Upper lobe of right lung (tissue), 1 donor: ENCODE data around the gene MAP3K15. TPM values are rescaled to one million over a fixed set of nuclear protein-coding genes. Genes with fewer than 3 reads are reported as not detected.

ENCODE experiments used
- ATAC-seq: fragments of 200-7000 bp; cut with Tn5 transposase; one replicate; pipeline ENCODE4 v1.9.1; 2020; ENCODE audit warnings: mild to moderate bottlenecking, moderate library complexity
- DNase-seq: peaks from one replicate; pipeline ENCODE4 v3.0.0-alpha.2; 2020
- H3K27ac ChIP-seq: fragments of 200-600 bp; one replicate; pipeline ENCODE4 v1.8.0; 2022
- H3K27me3 ChIP-seq: fragments of 200-600 bp; one replicate; pipeline ENCODE4 v1.8.0; 2022; ENCODE audit warnings: mild to moderate bottlenecking
- H3K36me3 ChIP-seq: fragments of 200-600 bp; one replicate; pipeline ENCODE4 v1.8.0; 2022
- H3K4me1 ChIP-seq: fragments of 200-600 bp; one replicate; pipeline ENCODE4 v1.8.0; 2022
- H3K4me3 ChIP-seq: fragments of 200-600 bp; one replicate; pipeline ENCODE4 v1.8.0; 2022; ENCODE audit warnings: mild to moderate bottlenecking
- H3K9me3 ChIP-seq: fragments of 200-600 bp; one replicate; pipeline ENCODE4 v1.8.0; 2022
- intact Hi-C: fragments of 100-400 bp; cut with DNase I; formaldehyde crosslinking; loops from one replicate; pipeline ENCODE4 v1.11.0; 2022
- total RNA-seq: library from RNA; stranded (reverse); fragmentation: NEBNext Ultra II Directional; extraction: Animal tissue kit (Norgen Biotek cat#: 25700); gene quantifications from one replicate; pipeline ENCODE4 v1.2.1, GENCODE V29; 2021
- TF ChIP-seq, protein P1 (sequence below): fragments of 200-600 bp; IDR thresholded peaks from one replicate; pipeline ENCODE4 v1.8.0; 2022; ENCODE audit warnings: antibody characterized with exemption
- donor health status: DM: no; HTN: yes; CAD: no; lungs with severe emphysema.

MAP3K15 gene
- total RNA-seq, 1 donor from 2014 or later, result 2.1 TPM

DNA sequence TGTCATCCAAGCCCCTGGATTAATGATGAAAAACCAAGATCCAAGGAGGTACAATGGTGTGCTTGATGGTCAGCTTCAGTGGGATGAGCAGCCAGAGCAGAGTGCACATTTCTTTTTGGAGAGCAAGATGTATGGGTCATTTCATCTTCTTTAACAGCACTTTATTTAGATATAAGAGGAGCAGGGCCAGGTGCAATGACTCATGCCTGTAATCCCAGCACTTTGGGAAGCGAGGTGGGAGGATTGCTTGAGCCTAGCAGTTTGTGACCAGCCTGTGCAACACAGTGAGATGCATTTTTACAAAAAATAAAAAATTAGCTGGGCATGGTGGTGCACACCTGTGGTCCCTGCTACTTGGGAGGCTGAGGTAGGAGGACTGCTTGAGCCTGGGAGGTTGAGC, 45.3 kb upstream of the MAP3K15 start:
- Histone ChIP-seq H3K4me3 (no peak overlapping the region), H3K9me3 (no peaks in the 10 kb centered on the region), H3K36me3 (no peaks in the 10 kb centered on the region), H3K27ac (no peak overlapping the region), H3K27me3 (no peaks in the 10 kb centered on the region), H3K4me1 (no peaks in the 10 kb centered on the region)
- TF ChIP-seq, protein P1, sequence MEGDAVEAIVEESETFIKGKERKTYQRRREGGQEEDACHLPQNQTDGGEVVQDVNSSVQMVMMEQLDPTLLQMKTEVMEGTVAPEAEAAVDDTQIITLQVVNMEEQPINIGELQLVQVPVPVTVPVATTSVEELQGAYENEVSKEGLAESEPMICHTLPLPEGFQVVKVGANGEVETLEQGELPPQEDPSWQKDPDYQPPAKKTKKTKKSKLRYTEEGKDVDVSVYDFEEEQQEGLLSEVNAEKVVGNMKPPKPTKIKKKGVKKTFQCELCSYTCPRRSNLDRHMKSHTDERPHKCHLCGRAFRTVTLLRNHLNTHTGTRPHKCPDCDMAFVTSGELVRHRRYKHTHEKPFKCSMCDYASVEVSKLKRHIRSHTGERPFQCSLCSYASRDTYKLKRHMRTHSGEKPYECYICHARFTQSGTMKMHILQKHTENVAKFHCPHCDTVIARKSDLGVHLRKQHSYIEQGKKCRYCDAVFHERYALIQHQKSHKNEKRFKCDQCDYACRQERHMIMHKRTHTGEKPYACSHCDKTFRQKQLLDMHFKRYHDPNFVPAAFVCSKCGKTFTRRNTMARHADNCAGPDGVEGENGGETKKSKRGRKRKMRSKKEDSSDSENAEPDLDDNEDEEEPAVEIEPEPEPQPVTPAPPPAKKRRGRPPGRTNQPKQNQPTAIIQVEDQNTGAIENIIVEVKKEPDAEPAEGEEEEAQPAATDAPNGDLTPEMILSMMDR, result no peak
- DNase-seq (no peak), ATAC-seq (no peak)
- intact Hi-C loops, result no loop called here

DNA sequence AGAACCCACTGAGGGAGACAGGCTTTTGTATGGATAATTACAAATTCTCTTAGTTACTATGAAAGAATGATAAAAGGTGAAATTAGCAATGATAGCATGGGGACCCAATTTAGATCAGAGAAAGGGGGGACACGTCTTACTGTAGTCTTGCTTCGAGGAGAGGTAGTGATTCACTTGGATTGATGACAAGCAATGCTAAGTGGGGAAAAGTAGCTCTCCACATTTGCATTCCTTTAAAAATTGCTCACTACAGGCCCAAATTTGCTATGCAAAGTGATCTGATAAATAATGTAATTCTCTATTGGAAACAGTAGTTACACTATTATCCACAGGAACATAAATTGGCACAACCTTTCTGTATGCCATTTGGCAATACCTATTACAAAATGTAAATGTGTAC, 42.5 kb upstream of the MAP3K15 start:
- intact Hi-C loops, result no loop called here
- Histone ChIP-seq H3K4me3 (no peak overlapping the region), H3K36me3 (no peaks in the 10 kb centered on the region), H3K27me3 (no peaks in the 10 kb centered on the region), H3K4me1 (no peaks in the 10 kb centered on the region), H3K27ac (no peak overlapping the region), H3K9me3 (no peaks in the 10 kb centered on the region)
- TF ChIP-seq, protein P1, result no peak
- ATAC-seq (no peak), DNase-seq (no peak)

DNA sequence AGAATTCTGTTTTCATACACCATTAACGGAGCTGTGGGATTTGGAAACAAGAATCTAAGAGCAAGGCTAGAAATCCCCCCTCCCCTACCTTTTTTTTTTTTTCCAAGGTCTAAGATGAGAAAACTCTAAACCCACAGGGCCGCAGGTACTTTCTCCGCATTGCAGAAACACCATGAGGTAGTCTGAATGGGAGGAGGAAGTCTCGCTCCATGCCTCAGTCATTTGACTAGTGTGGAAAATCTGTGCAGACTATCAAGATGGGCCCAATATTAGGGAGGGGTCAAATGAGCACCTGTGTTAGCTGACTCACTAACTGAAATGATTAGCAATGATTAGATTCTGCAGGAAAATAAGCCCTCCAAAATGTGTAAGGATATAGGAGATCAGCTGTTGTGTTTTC, 40.9 kb upstream of the MAP3K15 start:
- DNase-seq (no peak), ATAC-seq (no peak)
- H3K27me3 ChIP-seq, result no peaks in the 10 kb centered on the region
- intact Hi-C loops, result no loop called here
- H3K4me3 ChIP-seq, result no peak overlapping the region
- no peaks in the 10 kb centered on the region for H3K36me3 ChIP-seq
- TF ChIP-seq, protein P1, result no peak
- no peaks in the 10 kb centered on the region for H3K9me3 ChIP-seq
- no peaks in the 10 kb centered on the region for H3K4me1 ChIP-seq
- no peak overlapping the region for H3K27ac ChIP-seq

DNA sequence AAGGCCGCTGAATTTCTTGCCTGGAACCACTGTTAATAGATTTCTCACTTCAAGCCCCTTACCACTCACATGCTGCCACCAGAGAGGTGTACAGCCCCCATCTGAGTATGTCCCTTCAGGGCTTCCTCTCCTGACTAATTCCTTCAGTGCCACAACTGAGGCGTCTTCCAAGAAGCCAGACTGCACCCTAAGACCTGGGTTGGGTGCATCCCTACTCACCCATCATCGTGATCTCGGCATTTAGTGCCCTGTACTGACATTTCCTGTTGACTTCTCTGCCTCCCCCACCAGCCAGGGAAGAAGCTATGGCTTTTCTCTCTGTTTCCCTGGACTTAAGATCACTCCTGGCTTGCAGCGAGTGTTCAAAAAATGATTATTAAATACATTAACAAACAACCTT, 40.4 kb upstream of the MAP3K15 start:
- H3K27ac ChIP-seq, result no peak overlapping the region
- TF ChIP-seq, protein P1, result no peak
- H3K4me1 ChIP-seq, result no peaks in the 10 kb centered on the region
- H3K36me3 ChIP-seq, result no peaks in the 10 kb centered on the region
- H3K27me3 ChIP-seq, result no peaks in the 10 kb centered on the region
- no peak for DNase-seq
- H3K4me3 ChIP-seq, result no peak overlapping the region
- ATAC-seq, result no peak
- intact Hi-C loops, result no loop called here
- H3K9me3 ChIP-seq, result no peaks in the 10 kb centered on the region

DNA sequence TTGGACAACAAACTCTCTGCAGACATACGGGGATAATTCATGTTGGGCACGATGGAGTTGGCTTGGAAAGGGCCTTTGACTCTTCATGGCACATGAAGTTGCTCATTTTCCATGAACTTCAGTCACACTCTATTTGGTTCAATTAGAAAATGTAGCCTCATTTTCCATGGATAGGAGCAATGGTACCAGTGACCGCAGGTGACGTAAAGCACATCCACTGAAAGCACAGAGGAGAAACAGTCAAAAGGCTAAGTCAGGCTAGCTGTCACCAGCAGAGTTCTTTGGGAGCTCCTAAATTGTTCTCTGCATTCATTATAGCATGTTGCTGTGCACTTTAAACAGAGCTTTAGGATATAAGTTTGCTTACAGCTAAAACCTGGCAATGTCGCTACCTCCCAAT, 39.9 kb upstream of the MAP3K15 start:
- H3K27me3 ChIP-seq, result no peaks in the 10 kb centered on the region
- no peaks in the 10 kb centered on the region for H3K4me1 ChIP-seq
- ATAC-seq (no peak), DNase-seq (no peak)
- intact Hi-C loops, result no loop called here
- H3K4me3 ChIP-seq, result no peak overlapping the region
- H3K36me3 ChIP-seq, result no peaks in the 10 kb centered on the region
- no peak overlapping the region for H3K27ac ChIP-seq
- no peaks in the 10 kb centered on the region for H3K9me3 ChIP-seq
- TF ChIP-seq, protein P1, result no peak

DNA sequence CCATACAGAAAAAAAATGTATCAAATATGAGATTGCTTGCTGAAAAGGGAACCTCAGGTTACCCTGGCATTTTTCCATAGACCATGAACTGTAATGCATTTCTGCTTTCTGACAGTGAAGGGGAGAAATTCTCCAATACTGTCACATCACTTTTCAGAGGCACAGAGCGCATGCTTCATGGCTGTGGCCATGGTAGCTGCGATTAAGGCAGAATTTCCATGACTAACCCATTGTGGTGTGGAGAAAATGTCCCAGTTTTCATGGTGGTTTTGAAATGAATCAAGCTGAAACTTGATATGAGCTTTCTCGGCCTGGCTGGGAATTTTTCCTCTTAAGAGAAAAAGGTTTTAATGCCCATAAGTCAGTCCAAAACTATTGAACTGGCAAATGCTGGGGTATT, 39.5 kb upstream of the MAP3K15 start:
- Histone ChIP-seq H3K27ac (no peak overlapping the region), H3K4me1 (no peaks in the 10 kb centered on the region), H3K27me3 (no peaks in the 10 kb centered on the region), H3K36me3 (no peaks in the 10 kb centered on the region), H3K4me3 (no peak overlapping the region), H3K9me3 (no peaks in the 10 kb centered on the region)
- no peak for DNase-seq
- intact Hi-C loops, result no loop called here
- ATAC-seq, result no peak
- TF ChIP-seq, protein P1, result no peak
